Measurements from ENCODE around the gene UTS2R.

Gene UTS2R

GRCh38 chr17:82418001-82418986, 46.7 kb downstream of the UTS2R start, which contains the start of the genes HEXD and OGFOD3:
HEXD (plus strand) TSS chr17:82418347; CDS start chr17:82419800, 1,453 bp downstream.
OGFOD3 (minus strand) TSS chr17:82418586; CDS start chr17:82418485, 101 bp downstream.
- H3K4me3 ChIP-seq (ENCODE audit: low read depth, low read length): peak within 1 kb of the TSS; percentile 77
- TF ChIP-seq CTCF (IDR thresholded peaks at IDR 0.05; ENCODE audit: low read depth, low read length, missing control alignments): no peak
- no peak for DNase-seq (ENCODE audit: low read depth)

- H3K4me3 ChIP-seq (ENCODE audit: low read depth, low read length): peak overlapping the region; percentile 77; the same call in 1 of the 2 replicates
- no peak for TF ChIP-seq CTCF (IDR thresholded peaks at IDR 0.05; ENCODE audit: low read depth, low read length, missing control alignments)
- no peak for DNase-seq (ENCODE audit: low read depth)
Observed at GRCh38 chr17:82419540-82419939, 48.0 kb downstream of the UTS2R start.

GRCh38 chr17:82424001-82424862, 52.7 kb downstream of the UTS2R start:
- no peak overlapping the region for H3K4me3 ChIP-seq (ENCODE audit: low read depth, low read length)
- peak; percentile 80 for TF ChIP-seq CTCF (IDR thresholded peaks at IDR 0.05; ENCODE audit: low read depth, low read length, missing control alignments)
- DNase-seq (ENCODE audit: low read depth): no peak

GRCh38 chr17:82424863-82425159, 53.2 kb downstream of the UTS2R start:
- H3K4me3 ChIP-seq (ENCODE audit: low read depth, low read length): no peak overlapping the region
- DNase-seq (ENCODE audit: low read depth): no peak
- no peak for TF ChIP-seq CTCF (IDR thresholded peaks at IDR 0.05; ENCODE audit: low read depth, low read length, missing control alignments)
